Smooth muscle cell of the pulmonary artery (primary cell): ENCODE results near the gene NECAB3. TPM values are rescaled to one million over a fixed set of nuclear protein-coding genes. Genes with fewer than 3 reads are reported as not detected.

ENCODE experiments used
- total RNA-seq: library from RNA; depleted of rRNA; stranded (reverse); fragments of >200 nt; gene quantifications from 2 replicates; pipeline ENCODE4 v1.2.3, GENCODE V29; 2014

The NECAB3 gene
- 16.0 and 28.8 TPM in 2 replicates for total RNA-seq

GRCh38 chr20:33674294-33675135 is at the start of gene NECAB3:
Gene NECAB3, minus strand, starts transcription at chr20:33674428. Its CDS starts 76 bp downstream, at chr20:33674352.

GRCh38 chr20:33719989-33720709 is 45.9 kb upstream of the NECAB3 start, which contains the start of gene PXMP4:
Gene PXMP4, minus strand, starts transcription at chr20:33720310. Its CDS starts 103 bp downstream, at chr20:33720207.

GRCh38 chr20:33686100-33686983 is 12.1 kb upstream of the NECAB3 start, which contains the start of gene E2F1:
Gene E2F1, minus strand, starts transcription at chr20:33686385. Its CDS starts 121 bp downstream, at chr20:33686264.

GRCh38 chr20:33666293-33667244 is 7.7 kb downstream of the NECAB3 start, which contains the start of gene ACTL10:
Gene ACTL10, plus strand, starts transcription at chr20:33666943. Its CDS starts 555 bp downstream, at chr20:33667498.

GRCh38 chr20:33662172-33662571 is 12.1 kb downstream of the NECAB3 start, which contains the start of gene C20orf144:
Gene C20orf144, plus strand, starts transcription at chr20:33662327. Its CDS starts 19 bp downstream, at chr20:33662346.

Other genes starting within 250 kb of the NECAB3 start
- gene SNTA1, start 230.7 kb downstream of the NECAB3 start, total RNA-seq, result 27.1 and 31.1 TPM in 2 replicates
- gene CBFA2T2, start 184.3 kb downstream of the NECAB3 start, total RNA-seq, result 7.4 and 8.2 TPM in 2 replicates
- gene C20orf144, start 12.1 kb downstream of the NECAB3 start, total RNA-seq, result 0.03 TPM in 1 of 2 replicates, not detected in the other
- gene ACTL10, start 7.5 kb downstream of the NECAB3 start, total RNA-seq, result 2.3 and 3.5 TPM in 2 replicates
- 4.3 and 4.6 TPM in 2 replicates for gene E2F1, start 12.0 kb upstream of the NECAB3 start, total RNA-seq
- gene PXMP4, start 45.9 kb upstream of the NECAB3 start, total RNA-seq, result 5.9 and 6.9 TPM in 2 replicates
- gene ZNF341, start 57.6 kb upstream of the NECAB3 start, total RNA-seq, result 1.6 and 2.0 TPM in 2 replicates
- 27.5 and 35.1 TPM in 2 replicates for gene CHMP4B, start 136.9 kb upstream of the NECAB3 start, total RNA-seq